HG03039 (cell line): ENCODE measurements around the gene NAE1.
"Not testable (repeated sequence)": the region's sequence is repeated elsewhere in the genome, so short reads cannot be mapped to it uniquely, and the experiment has no call there.

ENCODE experiments used
- ATAC-seq: cut with Tn5 transposase; IDR thresholded peaks from one replicate; pipeline ENCODE4 v1.9.1; 2021; ENCODE audit warnings: mild to moderate bottlenecking, moderate library complexity; ENCODE audit not compliant: unreplicated experiment

Gene NAE1

DNA sequence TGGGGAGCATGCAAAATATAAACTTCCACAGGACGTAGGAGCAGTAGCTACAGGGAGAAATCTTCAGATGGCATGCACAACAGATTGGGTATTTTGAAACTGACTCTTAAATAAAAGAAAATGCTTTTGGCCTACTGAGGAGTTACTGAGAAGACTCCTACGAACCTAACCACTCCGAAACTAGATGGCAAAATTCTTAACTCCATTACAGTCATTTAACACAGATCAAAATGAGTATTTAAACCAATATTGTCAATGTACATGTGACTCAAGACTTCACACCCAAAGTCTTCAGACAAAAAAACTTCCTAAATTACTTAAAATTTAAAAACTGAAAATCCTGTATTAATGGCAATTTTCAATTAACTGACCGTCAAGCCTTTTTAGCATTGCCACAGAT, 21.0 kb downstream of the NAE1 start:
- no peak for ATAC-seq

DNA sequence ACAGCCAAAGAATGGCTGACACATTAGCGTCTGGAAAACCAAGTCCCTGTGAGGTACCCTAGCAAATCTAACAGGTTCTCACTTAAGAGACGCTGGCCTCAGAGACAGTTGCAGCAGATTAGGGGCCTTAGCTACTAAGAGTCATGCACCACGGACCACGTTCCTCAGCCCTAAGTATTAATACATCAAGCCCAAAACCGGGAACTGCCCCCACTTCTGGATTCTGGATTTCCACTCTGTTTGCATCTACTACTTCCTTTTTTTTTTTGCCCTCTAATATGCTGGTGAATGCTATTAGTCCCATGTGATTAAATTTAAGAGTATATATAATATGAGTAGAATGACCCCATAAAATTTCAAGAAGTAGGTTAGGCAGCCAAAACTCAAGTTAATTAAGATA, 28.6 kb downstream of the NAE1 start:
- no peak for ATAC-seq

DNA sequence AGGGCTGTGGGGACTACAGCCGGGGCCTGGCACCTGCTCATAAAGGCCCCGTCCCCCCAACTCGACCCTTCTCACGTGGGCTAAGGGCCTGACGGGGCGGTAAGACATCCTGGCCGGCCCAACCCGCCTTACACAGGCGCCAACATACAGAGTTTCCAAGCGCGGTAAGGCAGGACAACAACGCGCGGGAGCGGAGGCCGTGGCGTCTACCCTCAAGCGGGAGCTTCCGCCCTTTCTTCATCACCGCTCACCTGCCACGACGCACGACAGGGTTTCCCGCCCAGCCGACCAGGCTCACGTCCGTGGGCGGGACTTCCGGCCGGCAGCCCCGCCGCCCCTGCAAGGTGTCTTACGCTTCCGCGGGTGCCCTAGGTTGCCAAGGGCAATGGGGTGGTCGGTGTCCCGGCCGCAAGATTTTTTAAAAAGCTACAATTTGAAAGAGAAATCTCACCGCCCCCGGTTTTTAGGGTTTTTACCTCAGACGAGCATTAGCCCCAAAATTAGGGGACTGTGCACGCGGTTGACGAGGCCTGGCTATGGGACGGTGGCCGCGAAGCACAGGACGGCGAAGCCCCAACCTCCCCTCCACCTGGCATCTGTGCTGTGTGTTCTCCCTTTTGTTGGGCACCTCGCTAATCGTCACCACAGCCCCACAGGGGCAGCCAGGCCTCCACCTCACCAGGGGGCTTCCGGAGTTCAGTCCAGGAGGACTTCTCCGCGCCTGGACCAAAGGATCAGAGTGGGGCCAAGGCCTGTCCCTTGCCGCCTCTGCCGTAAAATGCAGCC, 29.3 kb downstream of the NAE1 start, which contains the start of gene TERB1:
TERB1 (minus strand) TSS at position 265 of the 786 bp plus-strand sequence. CDS start 4,786 bp downstream, outside the sequence.
- no peak for ATAC-seq

DNA sequence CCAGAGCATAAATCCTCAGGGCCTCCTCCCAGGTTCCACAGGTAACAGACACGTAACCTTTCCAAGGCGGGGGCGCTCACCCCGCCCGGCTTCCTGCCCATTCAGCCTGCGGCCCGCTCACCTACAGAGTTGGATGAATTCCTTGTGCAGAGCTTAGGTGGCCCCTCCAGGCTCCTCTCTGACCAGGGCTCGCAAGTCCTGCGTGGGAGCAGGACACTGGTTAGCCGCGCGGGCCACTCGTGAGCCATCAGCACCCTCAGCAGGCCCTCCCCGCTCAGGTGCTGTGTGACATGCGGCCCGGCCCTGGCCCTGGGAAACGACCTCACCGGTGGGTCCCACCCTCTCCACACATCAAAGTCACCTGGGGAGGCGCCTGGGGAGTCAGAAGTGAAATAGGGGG, 29.9 kb downstream of the NAE1 start:
- no peak for ATAC-seq

DNA sequence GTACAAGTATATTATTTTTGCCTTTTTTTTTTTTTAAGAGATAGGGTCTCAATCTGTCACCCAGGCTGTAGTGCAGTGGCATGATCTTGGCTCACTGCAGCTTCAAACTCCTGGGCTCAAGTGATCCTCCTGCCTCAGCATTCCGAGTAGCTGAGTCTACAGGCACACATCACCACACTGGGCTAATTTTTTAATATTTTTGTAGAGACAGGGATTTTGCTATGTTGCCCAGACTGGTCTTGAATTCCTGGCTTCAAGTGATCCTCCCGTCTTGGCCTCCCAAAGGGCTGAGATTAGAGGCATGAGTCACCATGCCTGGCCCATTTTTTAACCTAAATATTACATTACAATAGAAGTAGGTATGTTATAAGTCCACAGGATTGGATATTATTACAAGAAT, 32.6 kb downstream of the NAE1 start:
- no peak for ATAC-seq

DNA sequence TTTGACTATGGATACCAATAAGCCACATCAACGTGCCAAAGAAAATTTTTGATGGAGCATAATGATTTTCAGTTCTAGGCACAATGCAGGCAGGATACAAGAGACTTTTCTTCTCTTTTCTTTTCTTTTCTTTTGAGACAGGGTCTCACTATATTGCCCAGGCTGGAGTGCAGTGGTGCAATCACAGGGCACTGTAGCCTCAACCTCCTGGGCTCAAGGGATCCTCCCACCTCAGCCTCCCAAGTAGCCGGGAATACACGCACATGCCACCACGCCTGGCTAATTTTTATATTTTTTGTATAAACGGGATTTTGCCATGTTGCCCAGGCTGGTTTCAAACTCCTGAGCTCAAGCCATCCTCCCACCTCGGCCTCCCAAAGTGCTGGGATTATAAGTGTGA, 36.8 kb downstream of the NAE1 start:
- ATAC-seq: not testable (repeated sequence)

DNA sequence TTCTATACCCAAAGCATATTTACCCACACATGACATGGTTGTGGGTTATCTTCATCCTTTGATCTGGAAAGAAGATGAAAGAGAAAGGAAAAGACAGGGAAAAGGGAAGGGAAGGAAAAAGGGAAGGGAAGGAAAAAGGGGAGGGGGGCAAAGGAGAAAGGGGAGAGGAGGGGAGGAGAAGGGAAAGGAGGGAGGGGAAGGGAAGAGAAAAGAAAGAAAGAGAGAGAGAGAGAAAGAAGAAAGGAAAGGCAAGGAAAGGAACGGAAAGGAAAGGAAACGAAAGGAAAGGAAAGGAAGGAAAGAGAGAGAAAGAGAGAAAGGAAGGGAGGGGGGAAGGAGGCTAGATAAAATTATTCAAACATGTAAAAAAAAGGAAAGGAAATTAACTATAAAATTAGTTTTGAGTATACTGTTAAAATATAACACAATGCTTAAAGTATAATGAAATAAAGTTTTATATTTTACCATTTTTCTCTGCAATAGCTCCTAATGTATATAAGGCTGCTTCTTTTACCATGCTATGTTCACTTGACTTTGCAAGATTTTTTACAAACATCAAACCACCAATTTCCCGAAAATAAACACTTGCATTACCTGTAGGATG, 40.5 kb downstream of the NAE1 start:
- no peak for ATAC-seq

DNA sequence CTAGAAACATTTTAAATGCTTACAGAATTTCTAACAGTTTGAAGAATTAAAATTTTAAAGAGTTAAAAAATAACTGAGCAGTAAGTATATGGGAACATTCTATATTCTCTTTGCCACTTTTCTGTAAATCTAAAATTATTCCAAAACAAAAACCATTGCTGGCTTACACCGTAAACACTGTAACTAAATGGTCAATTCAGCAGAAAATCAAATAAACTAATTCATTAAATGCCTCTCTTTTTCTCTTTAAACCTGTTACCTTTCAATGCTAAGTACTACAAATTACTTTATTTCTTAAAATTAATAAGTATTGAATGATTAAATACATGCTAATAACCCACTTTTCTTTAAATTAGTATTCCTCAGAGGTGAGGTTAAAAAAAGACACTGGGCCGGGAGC, 43.3 kb downstream of the NAE1 start:
- no peak for ATAC-seq

DNA sequence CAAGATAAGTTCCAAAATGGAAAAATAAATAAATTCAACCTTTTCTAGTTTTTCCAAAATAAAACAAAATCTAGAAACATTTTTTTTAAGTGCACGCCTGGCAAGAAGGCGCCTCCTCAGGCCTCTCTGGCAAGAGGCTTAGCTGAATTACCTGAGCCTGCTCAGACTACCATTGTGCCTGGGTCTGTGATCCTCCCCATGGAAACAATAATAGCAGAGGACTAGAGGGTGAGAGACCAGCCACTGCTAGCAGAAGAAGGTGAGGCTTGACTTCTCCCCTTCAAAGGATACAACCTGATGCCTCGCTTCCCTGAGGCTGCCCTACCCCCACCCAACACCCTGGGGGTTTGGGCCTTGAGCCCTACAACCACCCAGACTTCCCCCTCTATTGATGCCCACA, 44.2 kb downstream of the NAE1 start:
- no peak for ATAC-seq

DNA sequence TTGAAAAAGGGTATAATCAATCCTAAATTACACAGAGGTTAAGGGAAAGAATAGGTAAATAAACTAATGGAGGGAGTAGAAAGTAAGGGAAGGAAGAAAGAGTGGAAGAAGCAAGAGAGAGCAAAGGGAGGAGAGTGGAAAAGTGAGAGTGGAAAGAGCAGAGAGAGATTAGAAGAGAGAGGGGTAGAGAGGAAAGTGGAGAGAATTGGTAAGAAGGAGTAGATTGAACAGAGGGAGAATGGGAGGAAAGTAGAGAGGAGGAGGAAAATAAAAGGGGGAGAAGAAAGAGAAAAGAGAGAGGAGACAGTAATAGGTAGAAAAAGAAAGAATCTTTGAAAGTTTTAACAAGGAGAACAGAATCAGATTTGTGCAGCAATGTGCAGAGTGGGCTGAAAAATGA, 54.3 kb downstream of the NAE1 start:
- no peak for ATAC-seq

DNA sequence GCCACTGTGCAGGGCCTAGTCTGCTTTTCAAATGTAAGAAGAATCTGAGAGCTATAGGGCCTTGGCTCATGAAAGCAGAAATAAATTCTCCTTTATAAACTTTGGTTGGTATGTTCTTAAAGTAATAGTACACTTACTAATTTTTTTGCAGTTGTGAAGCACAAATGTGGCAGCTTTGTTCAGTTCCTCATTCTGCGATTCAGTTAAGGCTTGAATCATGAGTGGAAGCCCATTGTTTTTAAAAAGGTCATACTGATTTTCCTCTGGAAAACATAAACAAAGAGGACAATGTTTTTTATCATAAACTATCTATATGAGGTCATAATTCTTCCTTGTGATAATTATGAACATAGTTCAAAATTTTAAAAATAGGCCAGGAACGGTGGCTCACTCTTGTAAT, 55.8 kb downstream of the NAE1 start:
- no peak for ATAC-seq

DNA sequence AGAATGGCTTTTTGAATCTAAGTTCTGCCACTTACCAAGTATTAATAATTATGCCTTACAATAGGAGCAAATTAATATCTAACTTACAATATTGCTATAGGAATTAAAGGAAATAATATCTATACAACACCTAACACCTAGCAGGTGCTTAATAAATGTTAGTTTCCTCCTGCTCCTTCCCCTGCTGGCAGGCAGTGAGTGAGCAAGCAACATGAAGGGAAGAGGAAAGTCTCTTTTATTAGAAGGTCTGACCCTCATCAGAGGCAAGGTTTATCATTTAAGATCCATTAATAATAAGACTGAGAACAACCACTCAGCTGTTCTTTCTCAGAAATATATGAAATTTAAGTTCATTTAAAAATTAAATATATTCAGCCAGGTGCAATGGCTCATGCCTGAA, 72.7 kb downstream of the NAE1 start:
- ATAC-seq: no peak

DNA sequence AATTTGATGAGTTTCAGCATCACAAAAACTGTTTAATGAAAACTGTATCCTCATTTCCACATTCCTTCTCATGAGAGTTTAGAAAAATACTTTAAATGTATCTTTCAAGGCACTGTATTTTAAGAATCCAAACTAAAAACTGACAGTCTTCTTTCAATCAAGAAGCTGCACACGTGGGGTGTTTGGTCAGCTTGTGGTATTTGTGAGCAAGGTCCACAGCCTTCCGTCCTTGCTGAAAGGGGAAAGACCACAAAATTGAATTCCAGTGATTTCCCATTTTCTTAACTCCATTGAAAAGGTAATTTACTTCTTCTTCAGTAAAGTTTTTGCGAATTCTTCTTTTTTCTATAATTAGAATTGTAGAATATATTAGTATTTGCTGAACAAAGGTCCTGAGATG, 76.0 kb downstream of the NAE1 start:
- ATAC-seq: no peak

DNA sequence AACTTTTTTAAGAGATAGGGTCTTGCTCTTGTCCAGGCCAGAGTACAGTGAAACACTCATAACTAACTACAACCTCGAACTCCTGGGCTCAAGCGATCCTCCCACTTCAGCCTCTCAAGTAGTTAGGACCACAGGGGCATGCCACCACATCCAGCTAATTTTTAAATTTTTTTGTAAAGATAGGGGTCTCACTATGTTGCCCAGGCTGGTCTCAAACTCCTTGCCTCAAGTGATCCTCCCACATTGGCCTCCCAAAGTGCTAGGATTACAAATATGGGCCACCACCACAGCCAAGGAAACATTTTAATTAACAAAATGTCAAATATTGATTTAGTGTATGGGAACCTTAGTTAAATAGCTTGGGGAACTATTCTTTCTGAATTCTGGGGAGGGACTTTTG, 76.6 kb downstream of the NAE1 start:
- ATAC-seq: no peak

DNA sequence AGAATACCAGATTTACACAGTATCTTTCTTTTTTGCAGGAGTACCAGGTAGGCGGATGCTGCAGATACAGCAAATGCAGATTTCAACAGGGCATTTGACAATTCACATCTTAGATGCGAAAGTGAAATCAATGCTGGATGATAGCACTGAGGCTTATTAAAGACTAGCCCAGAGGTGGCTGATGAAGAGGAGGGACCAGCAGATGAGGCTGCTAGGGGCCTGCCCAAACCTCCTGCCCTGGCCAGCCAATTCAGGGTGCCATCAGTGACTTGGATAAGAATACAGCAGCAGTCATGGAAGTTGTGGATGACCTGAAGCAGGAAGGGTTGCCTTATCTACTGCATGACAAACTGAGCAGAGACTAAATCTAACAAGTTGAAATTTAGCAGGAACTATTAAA, 77.8 kb downstream of the NAE1 start:
- ATAC-seq: no peak
